Astrocyte (in vitro differentiated cells and primary cell): ENCODE measurements around the gene CYP2B6.

ENCODE experiments used
- EZH2 ChIP-seq: IDR thresholded peaks from 2 replicates; pipeline ENCODE4 v1.6.1; 2012; ENCODE audit warnings: mild to moderate bottlenecking, low read length, inconsistent platforms; ENCODE audit not compliant: insufficient read depth
- TF ChIP-seq, protein P1 (sequence below): IDR thresholded peaks from 2 replicates; pipeline ENCODE4 v1.5.1; 2011; ENCODE audit warnings: low read depth, mild to moderate bottlenecking, inconsistent platforms, low read length, moderate library complexity; ENCODE audit not compliant: insufficient read depth

DNA sequence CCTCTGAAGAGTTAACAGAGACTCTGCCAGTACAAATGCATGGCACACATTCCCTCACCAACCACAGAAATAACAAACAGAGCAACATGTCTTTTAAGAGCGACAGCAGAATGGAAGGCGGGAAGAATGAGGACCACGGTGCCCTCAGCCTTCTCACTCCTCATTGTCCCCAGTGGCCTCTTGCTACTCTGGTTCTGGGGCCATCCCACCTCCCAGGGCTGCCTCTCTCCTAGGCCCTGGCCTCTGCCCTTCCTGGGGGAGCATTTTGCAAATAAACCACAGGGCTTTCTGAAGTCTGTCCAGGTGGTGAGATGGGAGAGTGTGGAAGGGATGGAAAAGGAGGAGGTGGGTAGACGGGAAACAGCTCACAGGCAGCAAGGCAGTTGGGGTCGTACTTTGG is 28.3 kb downstream of the CYP2B6 start:
- TF ChIP-seq, protein P1, sequence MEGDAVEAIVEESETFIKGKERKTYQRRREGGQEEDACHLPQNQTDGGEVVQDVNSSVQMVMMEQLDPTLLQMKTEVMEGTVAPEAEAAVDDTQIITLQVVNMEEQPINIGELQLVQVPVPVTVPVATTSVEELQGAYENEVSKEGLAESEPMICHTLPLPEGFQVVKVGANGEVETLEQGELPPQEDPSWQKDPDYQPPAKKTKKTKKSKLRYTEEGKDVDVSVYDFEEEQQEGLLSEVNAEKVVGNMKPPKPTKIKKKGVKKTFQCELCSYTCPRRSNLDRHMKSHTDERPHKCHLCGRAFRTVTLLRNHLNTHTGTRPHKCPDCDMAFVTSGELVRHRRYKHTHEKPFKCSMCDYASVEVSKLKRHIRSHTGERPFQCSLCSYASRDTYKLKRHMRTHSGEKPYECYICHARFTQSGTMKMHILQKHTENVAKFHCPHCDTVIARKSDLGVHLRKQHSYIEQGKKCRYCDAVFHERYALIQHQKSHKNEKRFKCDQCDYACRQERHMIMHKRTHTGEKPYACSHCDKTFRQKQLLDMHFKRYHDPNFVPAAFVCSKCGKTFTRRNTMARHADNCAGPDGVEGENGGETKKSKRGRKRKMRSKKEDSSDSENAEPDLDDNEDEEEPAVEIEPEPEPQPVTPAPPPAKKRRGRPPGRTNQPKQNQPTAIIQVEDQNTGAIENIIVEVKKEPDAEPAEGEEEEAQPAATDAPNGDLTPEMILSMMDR: no peak
- TF ChIP-seq EZH2: no peak
